Endothelial cell of umbilical vein (primary cell): ENCODE results near the gene NAXE. TPM values are rescaled to one million over a fixed set of nuclear protein-coding genes. Genes with fewer than 3 reads are reported as not detected.

ENCODE experiments used
- BruUV-seq: library from RNA; stranded (reverse); fragments of 400-500 nt; replicated peaks from 2 replicates; lab custom pipeline; 2021; lab: Mats Ljungman, UMichigan
- CTCF ChIA-PET: fragments of 300-600, 350-600 bp; sonication (Branson Sonifier 250); formaldehyde crosslinking; loops from one replicate; lab custom pipeline; 2021; ENCODE audit warnings: antibody characterized with exemption, inconsistent platforms; lab: Charles Lee
- POLR2A ChIA-PET: fragments of 300-600, 350-600 bp; sonication (Branson Sonifier 250); formaldehyde crosslinking; loops from one replicate; lab custom pipeline; 2021; ENCODE audit warnings: antibody characterized with exemption, inconsistent platforms; lab: Charles Lee
- DNase-seq: peaks from one replicate; pipeline ENCODE4 v3.0.0-alpha.2; 2011; ENCODE audit warnings: low read depth, low spot score
- FAIRE-seq: peaks from 2 replicates; lab custom pipeline; 2011; peaks lifted over from hg19 to GRCh38; lab: Jason Lieb, UNC
- H2AFZ ChIP-seq: 2 replicates; pipeline ENCODE4 v1.6.0; 2012; ENCODE audit warnings: low read depth, low read length, control low read depth, inconsistent platforms
- H3K27ac ChIP-seq: 2 replicates; pipeline ENCODE4 v1.5.1; 2011; ENCODE audit warnings: low read depth, mild to moderate bottlenecking, control low read depth, low read length, moderate library complexity; ENCODE audit not compliant: insufficient read depth
- H3K27me3 ChIP-seq, 2 experiments: 2 replicates each; pipeline versions ENCODE4 v1.6.0 to v1.6.1; 2011; ENCODE audit warnings: low read length in 2 of 2, mixed read lengths in 1 of 2; ENCODE audit not compliant: control insufficient read depth in 2 of 2, insufficient read depth in 2 of 2
- H3K36me3 ChIP-seq, 2 experiments: 2 replicates in 1 of 2; 3 replicates in 1 of 2; pipeline ENCODE4 v1.5.1; 2011; ENCODE audit warnings: low read length in 2 of 2, mild to moderate bottlenecking in 1 of 2, moderate library complexity in 1 of 2; ENCODE audit not compliant: control insufficient read depth in 2 of 2, insufficient read depth in 2 of 2; ENCODE audit errors: extremely low read depth in 1 of 2
- H3K4me1 ChIP-seq: 3 replicates; pipeline ENCODE4 v1.5.1; 2011; ENCODE audit warnings: mild to moderate bottlenecking, low read length; ENCODE audit not compliant: control insufficient read depth, insufficient read depth; ENCODE audit errors: extremely low read depth
- H3K4me2 ChIP-seq: 2 replicates; pipeline ENCODE4 v1.6.1; 2011; ENCODE audit warnings: low read length, control low read depth, mixed read lengths; ENCODE audit not compliant: insufficient read depth
- H3K4me3 ChIP-seq, 3 experiments: fragments of 200-600 bp in 1 of 3; sonication (generic), shearing (Covaris generic) in 1 of 3; replicated peaks in 1 of 3; 2 replicates each; pipeline ENCODE4 v1.5.1; 2011 to 2016; ENCODE audit warnings: control low read depth in 3 of 3, low read length in 3 of 3, mild to moderate bottlenecking in 2 of 3, inconsistent platforms in 1 of 3, low read depth in 1 of 3, moderate library complexity in 1 of 3; ENCODE audit not compliant: insufficient read depth in 1 of 3
- H3K79me2 ChIP-seq: 2 replicates; pipeline ENCODE4 v1.6.0; 2012; ENCODE audit warnings: low read length, inconsistent platforms; ENCODE audit not compliant: control insufficient read depth, insufficient read depth
- H3K9ac ChIP-seq: replicated peaks from 2 replicates; pipeline ENCODE3; 2011; ENCODE audit warnings: low read length, control low read depth; ENCODE audit not compliant: insufficient read depth; ENCODE audit errors: extremely low read depth
- H3K9me1 ChIP-seq: replicated peaks from 3 replicates; pipeline ENCODE4 v1.6.0; 2011; ENCODE audit warnings: mild to moderate bottlenecking, low read length; ENCODE audit not compliant: control insufficient read depth, insufficient read depth; ENCODE audit errors: extremely low read depth
- H3K9me3 ChIP-seq: replicated peaks from 2 replicates; pipeline ENCODE4 v1.5.1; 2012; ENCODE audit warnings: low read length, inconsistent platforms; ENCODE audit not compliant: control insufficient read depth, insufficient read depth
- H4K20me1 ChIP-seq: replicated peaks from 2 replicates; pipeline ENCODE3; 2011; ENCODE audit warnings: mild to moderate bottlenecking, low read length; ENCODE audit not compliant: control insufficient read depth, insufficient read depth; ENCODE audit errors: extremely low read depth
- EZH2 ChIP-seq: IDR thresholded peaks from 2 replicates; pipeline ENCODE4 v1.6.1; 2012; ENCODE audit warnings: borderline replicate concordance, low read depth, mild to moderate bottlenecking, moderate library complexity, low read length, inconsistent platforms; ENCODE audit not compliant: severe bottlenecking
- FOS ChIP-seq: IDR thresholded peaks from 2 replicates; pipeline ENCODE4 v1.6.1; 2011; ENCODE audit warnings: mild to moderate bottlenecking, low read length, moderate library complexity, borderline replicate concordance; ENCODE audit not compliant: insufficient read depth
- GATA2 ChIP-seq: IDR thresholded peaks from 2 replicates; pipeline ENCODE4 v1.7.0; 2011; ENCODE audit warnings: low read depth, mild to moderate bottlenecking, moderate library complexity, mixed read lengths, low read length; ENCODE audit not compliant: insufficient read length, insufficient read depth
- JUN ChIP-seq: IDR thresholded peaks from 2 replicates; pipeline ENCODE4 v1.6.1; 2011; ENCODE audit warnings: borderline replicate concordance, low read depth; ENCODE audit not compliant: insufficient read length, insufficient read depth
- MAX ChIP-seq: IDR thresholded peaks from 2 replicates; pipeline ENCODE4 v1.6.1; 2011; ENCODE audit not compliant: insufficient read depth, insufficient read length
- MYC ChIP-seq: IDR thresholded peaks from one replicate; pipeline ENCODE4 v1.6.1; 2011; ENCODE audit warnings: mild to moderate bottlenecking, low read depth, low read length
- POLR2A ChIP-seq: IDR thresholded peaks from 2 replicates; pipeline ENCODE4 v1.6.1; 2012; ENCODE audit warnings: low read depth, mild to moderate bottlenecking, control low read depth, low read length
- POLR2AphosphoS5 ChIP-seq: IDR thresholded peaks from 2 replicates; pipeline ENCODE4 v1.6.1; 2012; ENCODE audit warnings: low read depth, mild to moderate bottlenecking, control low read depth, low read length, moderate library complexity; ENCODE audit not compliant: insufficient read depth
- dilution Hi-C: fragments of 300-500 bp; cut with MboI; formaldehyde crosslinking; loops from one replicate; pipeline ENCODE4 v1.15.0; 2019; ENCODE audit warnings: low sequenced_read_pairs; ENCODE audit not compliant: extremely low pct_ligation_motif_present
- intact Hi-C: fragments of 100-400 bp; cut with micrococcal nuclease; formaldehyde crosslinking; loops from one replicate; pipeline ENCODE4 v1.10.0; 2022
- polyA plus RNA-seq, 4 experiments: library from polyadenylated mRNA; depleted of rRNA in 3 of 4; stranded (reverse) in 3 of 4; unstranded in 1 of 4; fragments of >200 nt; gene quantifications; 2 replicates each; pipeline versions ENCODE4 v1.2.1 to v1.2.3, GENCODE V29; 2011 to 2012; ENCODE audit warnings: missing spikeins in 1 of 4
- total RNA-seq: library from RNA; stranded (reverse); gene quantifications from 2 replicates; pipeline ENCODE4 v1.2.3, GENCODE V29; 2021
- TF ChIP-seq, protein P1 (sequence below), 2 donors: IDR thresholded peaks; 1 replicate in 1 of 2; 2 replicates in 1 of 2; pipeline ENCODE4 v1.5.1; 2011; ENCODE audit warnings: low read length in 2 of 2, mild to moderate bottlenecking in 2 of 2, moderate library complexity in 2 of 2, control low read depth in 1 of 2, inconsistent platforms in 1 of 2, low read depth in 1 of 2; ENCODE audit not compliant: insufficient read depth in 1 of 2; ENCODE audit errors: extremely low read depth in 1 of 2

The NAXE gene
- total and polyA plus RNA-seq, 2 donors (not counting 3 experiments of a cell fraction or from before 2014, with no cell fraction given): 76.2 to 187 TPM

DNA sequence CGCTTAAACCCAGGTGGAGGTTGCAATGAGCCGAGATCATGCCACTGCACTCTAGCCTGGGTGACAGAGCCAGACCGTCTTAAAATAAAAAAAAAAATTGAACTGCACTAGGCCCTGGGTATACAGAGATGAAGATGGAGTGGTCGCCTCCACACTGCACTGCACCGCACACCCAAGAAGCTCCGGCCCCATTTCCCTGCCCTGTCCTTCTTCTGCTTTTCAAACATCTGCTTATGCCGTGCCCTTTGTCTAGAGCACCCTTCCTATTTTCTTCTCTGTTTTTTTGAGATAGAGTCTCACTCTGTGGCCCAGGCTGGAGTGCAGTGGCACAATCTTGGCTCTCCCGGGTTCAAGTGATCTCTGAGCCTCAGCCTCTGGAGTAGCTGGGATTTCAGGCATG, 36.6 kb upstream of the NAXE start:
- CTCF ChIA-PET: interaction anchor here (1.1 to 2.2 kb wide), 3 partner anchors 14 to 74 kb away, joined by 3 to 7 read pairs (median 6); no protein-coding TSS in a partner anchor
- TF ChIP-seq POLR2AphosphoS5: no peak
- no peak for TF ChIP-seq MYC
- TF ChIP-seq GATA2: no peak
- H3K4me2 ChIP-seq: no peak overlapping the region
- no peak overlapping the region for H2AFZ ChIP-seq
- H3K36me3 ChIP-seq: peaks cover 7 to 24% of the 10 kb centered on the region in 2 experiments
- H3K79me2 ChIP-seq: no peaks in the 10 kb centered on the region
- BruUV-seq: no TSS peak
- POLR2A ChIA-PET: no interaction called here
- H3K9me1 ChIP-seq: no peaks in the 10 kb centered on the region
- no peaks in the 10 kb centered on the region for H4K20me1 ChIP-seq
- H3K4me1 ChIP-seq: no peaks in the 10 kb centered on the region
- no peaks in the 10 kb centered on the region for H3K27me3 ChIP-seq
- H3K9me3 ChIP-seq: no peaks in the 10 kb centered on the region
- no peak overlapping the region for H3K9ac ChIP-seq
- intact Hi-C loops (no loop called here), dilution Hi-C loops (no loop called here)
- FAIRE-seq (no peak), DNase-seq (no peak)
- H3K4me3 ChIP-seq: no peak overlapping the region
- no peak overlapping the region for H3K27ac ChIP-seq

DNA sequence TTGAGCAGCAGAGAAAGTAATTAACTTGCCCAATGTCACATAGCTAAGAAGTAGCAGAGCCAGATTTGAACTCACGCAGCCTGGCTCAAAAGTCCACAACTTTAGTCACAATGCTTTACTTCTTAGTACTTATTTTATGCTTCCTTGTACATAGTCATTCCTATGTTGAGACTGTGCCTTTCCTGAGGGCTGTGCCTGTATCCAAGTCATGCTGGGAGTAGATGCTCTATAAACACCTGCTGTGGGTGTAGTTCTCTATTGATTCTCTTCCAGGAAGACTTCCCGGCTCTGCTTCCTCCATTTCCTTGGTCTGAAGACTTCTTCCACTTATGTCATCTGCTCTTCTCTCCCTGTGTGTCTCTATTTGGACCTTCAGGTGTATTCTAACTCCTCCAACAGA, 35.9 kb upstream of the NAXE start:
- FAIRE-seq: no peak

More for the DNA sequence above, 35.9 kb upstream of the NAXE start:
- CTCF ChIA-PET: interaction anchor here (1.0 to 2.2 kb wide), 5 partner anchors 13 to 75 kb away, joined by 3 to 7 read pairs (median 3); no protein-coding TSS in a partner anchor
- TF ChIP-seq, protein P1, sequence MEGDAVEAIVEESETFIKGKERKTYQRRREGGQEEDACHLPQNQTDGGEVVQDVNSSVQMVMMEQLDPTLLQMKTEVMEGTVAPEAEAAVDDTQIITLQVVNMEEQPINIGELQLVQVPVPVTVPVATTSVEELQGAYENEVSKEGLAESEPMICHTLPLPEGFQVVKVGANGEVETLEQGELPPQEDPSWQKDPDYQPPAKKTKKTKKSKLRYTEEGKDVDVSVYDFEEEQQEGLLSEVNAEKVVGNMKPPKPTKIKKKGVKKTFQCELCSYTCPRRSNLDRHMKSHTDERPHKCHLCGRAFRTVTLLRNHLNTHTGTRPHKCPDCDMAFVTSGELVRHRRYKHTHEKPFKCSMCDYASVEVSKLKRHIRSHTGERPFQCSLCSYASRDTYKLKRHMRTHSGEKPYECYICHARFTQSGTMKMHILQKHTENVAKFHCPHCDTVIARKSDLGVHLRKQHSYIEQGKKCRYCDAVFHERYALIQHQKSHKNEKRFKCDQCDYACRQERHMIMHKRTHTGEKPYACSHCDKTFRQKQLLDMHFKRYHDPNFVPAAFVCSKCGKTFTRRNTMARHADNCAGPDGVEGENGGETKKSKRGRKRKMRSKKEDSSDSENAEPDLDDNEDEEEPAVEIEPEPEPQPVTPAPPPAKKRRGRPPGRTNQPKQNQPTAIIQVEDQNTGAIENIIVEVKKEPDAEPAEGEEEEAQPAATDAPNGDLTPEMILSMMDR (IDR thresholded peaks at IDR 0.05; ENCODE audit: extremely low read depth in 1 of 2, insufficient read depth in 1 of 2, low read depth in 1 of 2, low read length in 2 of 2): no peak
- no peak for TF ChIP-seq JUN
- TF ChIP-seq POLR2AphosphoS5: no peak
- TF ChIP-seq POLR2A: no peak
- no peak for TF ChIP-seq GATA2
- TF ChIP-seq FOS: no peak
- TF ChIP-seq MAX: no peak
- no peak for TF ChIP-seq MYC
- no peak for TF ChIP-seq EZH2
- no TSS peak for BruUV-seq
- Histone ChIP-seq H3K4me3 (no peak overlapping the region), H3K9me3 (no peaks in the 10 kb centered on the region), H2AFZ (no peak overlapping the region), H3K79me2 (no peaks in the 10 kb centered on the region), H3K9me1 (no peaks in the 10 kb centered on the region), H4K20me1 (no peaks in the 10 kb centered on the region), H3K36me3 (peaks cover 9 to 21% of the 10 kb centered on the region in 2 experiments), H3K4me2 (no peak overlapping the region), H3K9ac (no peak overlapping the region), H3K27me3 (no peaks in the 10 kb centered on the region), H3K27ac (no peak overlapping the region), H3K4me1 (no peaks in the 10 kb centered on the region)
- intact Hi-C loops: no loop called here
- DNase-seq: no peak
- dilution Hi-C loops: no loop called here
- POLR2A ChIA-PET: no interaction called here
